DMS79 treated with DMSO at 0.1 percent for 48 hours (cell line): ENCODE measurements around the gene POU3F3.

ENCODE experiments used
- DNase-seq: peaks from one replicate; lab custom pipeline; 2025; lab: John Stamatoyannopoulos, UW

Gene POU3F3

GRCh38 chr2:104853534-104854497, at the start of gene POU3F3:
Gene POU3F3 (plus strand): TSS chr2:104854115. CDS start chr2:104855511, 1,396 bp downstream.
- DNase-seq, result peak; percentile 57

GRCh38 chr2:104804148-104804890, 49.6 kb upstream of the POU3F3 start:
- DNase-seq, result no peak

GRCh38 chr2:104812286-104812685, 41.6 kb upstream of the POU3F3 start:
- no peak for DNase-seq

- DNase-seq, result no peak
Observed at GRCh38 chr2:104816143-104816542, 37.8 kb upstream of the POU3F3 start.

GRCh38 chr2:104818264-104818663, 35.7 kb upstream of the POU3F3 start:
- no peak for DNase-seq

- no peak for DNase-seq
Observed at GRCh38 chr2:104820126-104820525, 33.8 kb upstream of the POU3F3 start.

- no peak for DNase-seq
Observed at GRCh38 chr2:104825124-104825865, 28.6 kb upstream of the POU3F3 start.

- DNase-seq, result no peak
Observed at GRCh38 chr2:104826016-104826415, 27.9 kb upstream of the POU3F3 start.

GRCh38 chr2:104831742-104832141, 22.2 kb upstream of the POU3F3 start:
- no peak for DNase-seq

GRCh38 chr2:104834431-104835153, 19.3 kb upstream of the POU3F3 start:
- no peak for DNase-seq

- DNase-seq, result no peak
Observed at GRCh38 chr2:104836265-104836664, 17.6 kb upstream of the POU3F3 start.

GRCh38 chr2:104836841-104837240, 17.1 kb upstream of the POU3F3 start:
- DNase-seq, result no peak

- DNase-seq, result no peak
Observed at GRCh38 chr2:104840156-104840555, 13.8 kb upstream of the POU3F3 start.

- no peak for DNase-seq
Observed at GRCh38 chr2:104840893-104841585, 12.9 kb upstream of the POU3F3 start.

- no peak for DNase-seq
Observed at GRCh38 chr2:104841744-104842143, 12.2 kb upstream of the POU3F3 start.

GRCh38 chr2:104844807-104845551, 8.9 kb upstream of the POU3F3 start:
- DNase-seq, result no peak

- DNase-seq, result no peak
Observed at GRCh38 chr2:104845552-104845931, 8.4 kb upstream of the POU3F3 start.

- DNase-seq, result no peak
Observed at GRCh38 chr2:104845946-104846785, 7.7 kb upstream of the POU3F3 start.
